Loucy (cell line): Measurements from ENCODE around the gene ATP7B.
"Not testable (repeated sequence)": the region's sequence is repeated elsewhere in the genome, so short reads cannot be mapped to it uniquely, and the experiment has no call there.

Source experiments
- H2AFZ ChIP-seq: fragments of 200-600 bp; sonication (generic); 2 replicates; pipeline ENCODE4 v1.6.0; 2016; ENCODE audit warnings: antibody characterized with exemption, mild to moderate bottlenecking, low read length, moderate library complexity
- H3F3A ChIP-seq: fragments of 200-600 bp; 2 replicates; pipeline ENCODE4 v1.6.0; 2016; ENCODE audit warnings: antibody characterized with exemption, low read depth, mild to moderate bottlenecking
- H3K27me3 ChIP-seq: fragments of 200-600 bp; sonication (generic); 2 replicates; pipeline ENCODE4 v1.6.1; 2014; ENCODE audit warnings: low read length, mild to moderate bottlenecking; ENCODE audit not compliant: insufficient read depth, poor library complexity, severe bottlenecking
- H3K36me3 ChIP-seq: fragments of 200-600 bp; sonication (generic); 2 replicates; pipeline ENCODE4 v1.6.1; 2016; ENCODE audit warnings: low read length; ENCODE audit not compliant: insufficient read depth
- H3K4me1 ChIP-seq: fragments of 200-600 bp; sonication (generic); 2 replicates; pipeline ENCODE4 v1.5.1; 2014; ENCODE audit warnings: low read length, mild to moderate bottlenecking; ENCODE audit not compliant: insufficient read depth, poor library complexity, severe bottlenecking
- H3K4me2 ChIP-seq: fragments of 200-600 bp; sonication (generic); 2 replicates; pipeline ENCODE4 v1.6.0; 2014; ENCODE audit warnings: antibody characterized with exemption, low read length, low read depth, mild to moderate bottlenecking; ENCODE audit not compliant: poor library complexity, severe bottlenecking
- H3K4me3 ChIP-seq: fragments of 200-600 bp; sonication (generic); 2 replicates; pipeline ENCODE4 v1.5.1; 2014; ENCODE audit warnings: low read length, mild to moderate bottlenecking, mixed read lengths; ENCODE audit not compliant: poor library complexity, severe bottlenecking
- H3K79me2 ChIP-seq: fragments of 200-600 bp; sonication (generic); 2 replicates; pipeline ENCODE4 v1.6.1; 2014; ENCODE audit warnings: low read length; ENCODE audit not compliant: insufficient read depth
- H3K9ac ChIP-seq: fragments of 200-600 bp; sonication (generic); 2 replicates; pipeline ENCODE4 v1.6.0; 2014; ENCODE audit warnings: mild to moderate bottlenecking, low read depth, low read length, moderate library complexity; ENCODE audit not compliant: poor library complexity, severe bottlenecking
- H3K9me2 ChIP-seq: fragments of 200-600 bp; sonication (generic); replicated peaks from 2 replicates; pipeline ENCODE4 v1.6.1; 2016; ENCODE audit warnings: low read depth, low read length, mixed read lengths
- H3K9me3 ChIP-seq: fragments of 200-600 bp; sonication (generic); 2 replicates; pipeline ENCODE4 v1.6.1; 2014; ENCODE audit warnings: mild to moderate bottlenecking, antibody characterized with exemption, low read length, low read depth; ENCODE audit not compliant: insufficient read depth
- H4K20me1 ChIP-seq: fragments of 200-600 bp; sonication (generic); 2 replicates; pipeline ENCODE4 v1.6.0; 2014; ENCODE audit warnings: antibody characterized with exemption, low read length, mild to moderate bottlenecking; ENCODE audit not compliant: insufficient read depth, poor library complexity, severe bottlenecking
- CTCF ChIP-seq: fragments of 200-600 bp; sonication (generic); conservative IDR thresholded peaks from 2 replicates; pipeline ENCODE4 v1.5.1; 2014; ENCODE audit warnings: mild to moderate bottlenecking, antibody characterized with exemption, low read length
- EZH2phosphoT487 ChIP-seq: fragments of 200-600 bp; IDR thresholded peaks from 2 replicates; pipeline ENCODE4 v1.6.1; 2018; ENCODE audit warnings: antibody characterized with exemption, mild to moderate bottlenecking, moderate library complexity, borderline replicate concordance

Gene ATP7B

GRCh38 chr13:51993713-51994112 is 17.5 kb downstream of the ATP7B start:
- Histone ChIP-seq H3K9me3 (no peaks in the 10 kb centered on the region), H3K27me3 (no peaks in the 10 kb centered on the region), H3K4me2 (no peak overlapping the region), H3K9ac (no peak overlapping the region), H3K79me2 (no peaks in the 10 kb centered on the region), H3K4me3 (no peak overlapping the region), H3K4me1 (no peaks in the 10 kb centered on the region), H3K36me3 (no peaks in the 10 kb centered on the region), H3F3A (no peaks in the 10 kb centered on the region), H3K9me2 (no peaks in the 10 kb centered on the region), H2AFZ (no peak overlapping the region), H4K20me1 (no peaks in the 10 kb centered on the region)
- TF ChIP-seq EZH2phosphoT487 (no peak), CTCF (no peak)

- H3K4me1 ChIP-seq: no peaks in the 10 kb centered on the region
- H3K4me3 ChIP-seq: no peak overlapping the region
- H3K4me2 ChIP-seq: no peak overlapping the region
- no peak overlapping the region for H3K9ac ChIP-seq
- H3K9me2 ChIP-seq: no peaks in the 10 kb centered on the region
- H3K27me3 ChIP-seq: no peaks in the 10 kb centered on the region
- TF ChIP-seq EZH2phosphoT487 (no peak), CTCF (no peak)
- no peaks in the 10 kb centered on the region for H3K9me3 ChIP-seq
- H3K79me2 ChIP-seq: no peaks in the 10 kb centered on the region
- H3K36me3 ChIP-seq: no peaks in the 10 kb centered on the region
- no peaks in the 10 kb centered on the region for H4K20me1 ChIP-seq
- H2AFZ ChIP-seq: no peak overlapping the region
- H3F3A ChIP-seq: no peaks in the 10 kb centered on the region
Measured at GRCh38 chr13:51988988-51989618, 22.1 kb downstream of the ATP7B start.

GRCh38 chr13:51984904-51985303 is 26.3 kb downstream of the ATP7B start:
- not testable (repeated sequence) for H3K79me2 ChIP-seq, H3K9ac ChIP-seq, H3K4me3 ChIP-seq, H3K27me3 ChIP-seq, H3K9me2 ChIP-seq, H3F3A ChIP-seq, H3K4me1 ChIP-seq, H3K4me2 ChIP-seq, H4K20me1 ChIP-seq, H3K9me3 ChIP-seq, H3K36me3 ChIP-seq, H2AFZ ChIP-seq

GRCh38 chr13:51983292-51983691 is 28.0 kb downstream of the ATP7B start:
- not testable (repeated sequence) for H3K4me1 ChIP-seq, H3K9me2 ChIP-seq, H2AFZ ChIP-seq, H3K36me3 ChIP-seq, H3K4me3 ChIP-seq, H3K9me3 ChIP-seq, H3K27me3 ChIP-seq, H3K4me2 ChIP-seq, H3K9ac ChIP-seq, H3F3A ChIP-seq, H3K79me2 ChIP-seq, H4K20me1 ChIP-seq
